HCT116 (cell line): ENCODE data around the gene AUP1. TPM values are rescaled to one million over a fixed set of nuclear protein-coding genes. Genes with fewer than 3 reads are reported as not detected.

Experiments
- ATAC-seq: fragments of 200-7000 bp; cut with Tn5 transposase; 2 replicates; pipeline ENCODE4 v1.9.1; 2020; ENCODE audit warnings: mild to moderate bottlenecking, moderate library complexity
- BruUV-seq: library from RNA; stranded (reverse); fragments of 400-500 nt; replicated peaks from 2 replicates; lab custom pipeline; 2021; lab: Mats Ljungman, UMichigan
- CTCF ChIA-PET: fragments of 300-600 bp; sonication (Branson Sonifier 250); formaldehyde crosslinking; loops from one replicate; lab custom pipeline; 2021; ENCODE audit warnings: antibody characterized with exemption; lab: Charles Lee
- POLR2A ChIA-PET: fragments of 300-600, 350-600 bp; sonication (Branson Sonifier 250); formaldehyde crosslinking; loops from one replicate; lab custom pipeline; 2021; ENCODE audit warnings: antibody characterized with exemption; lab: Charles Lee
- RAD21 ChIA-PET, 2 experiments: fragments of 300-600 bp; sonication (Branson Sonifier 250); formaldehyde crosslinking; loops; one replicate each; lab custom pipeline; 2023; ENCODE audit warnings: low total read pairs in 2 of 2; ENCODE audit not compliant: uncharacterized antibody in 2 of 2, unreplicated experiment in 2 of 2, low non-redundant PET in 1 of 2; lab: Charles Lee
- DNase-seq: peaks from one replicate; pipeline ENCODE4 v3.0.0-alpha.2; 2010; ENCODE audit warnings: low read depth, low spot score
- H2AFZ ChIP-seq: fragments of 200-600 bp; shearing (Covaris generic), sonication (generic); 2 replicates; pipeline ENCODE4 v1.6.1; 2017; ENCODE audit warnings: low read depth, mixed run types, mixed read lengths, antibody characterized with exemption, low read length; ENCODE audit not compliant: poor library complexity, severe bottlenecking
- H3K27ac ChIP-seq: 2 replicates; pipeline ENCODE4 v1.5.1; 2012; ENCODE audit warnings: low read depth, low read length
- H3K27me3 ChIP-seq: fragments of 200-600 bp; sonication (generic); 2 replicates; pipeline ENCODE4 v1.6.1; 2016; ENCODE audit warnings: mixed run types, low read length, mixed read lengths; ENCODE audit not compliant: insufficient read depth
- H3K36me3 ChIP-seq, 2 experiments: fragments of 200-500 bp in 1 of 2; fragments of 200-600 bp in 1 of 2; sonication (Bioruptor generic) in 1 of 2; sonication (generic) in 1 of 2; 2 replicates each; pipeline versions ENCODE4 v1.5.1 to v1.6.1; 2014 to 2016; ENCODE audit warnings: low read length in 2 of 2, inconsistent platforms in 1 of 2, mixed read lengths in 1 of 2, mixed run types in 1 of 2; ENCODE audit not compliant: insufficient read depth in 2 of 2, control insufficient read depth in 1 of 2
- H3K4me1 ChIP-seq, 2 experiments: fragments of 200-600 bp in 1 of 2; sonication (generic) in 1 of 2; 2 replicates each; pipeline versions ENCODE4 v1.5.1 to v1.6.1; 2012 to 2017; ENCODE audit warnings: low read length in 2 of 2, inconsistent platforms in 1 of 2, mild to moderate bottlenecking in 1 of 2, mixed read lengths in 1 of 2, mixed run types in 1 of 2, moderate library complexity in 1 of 2; ENCODE audit not compliant: insufficient read depth in 2 of 2, control insufficient read depth in 1 of 2
- H3K4me2 ChIP-seq: fragments of 200-600 bp; sonication (generic); 2 replicates; pipeline ENCODE4 v1.6.1; 2017; ENCODE audit warnings: mixed run types, low read length, mixed read lengths
- H3K4me3 ChIP-seq, 2 experiments: fragments of 200-600 bp in 1 of 2; sonication (generic) in 1 of 2; replicated peaks in 1 of 2; 2 replicates each; pipeline ENCODE4 v1.5.1; 2011 to 2016; ENCODE audit warnings: low read length in 2 of 2, control low read depth in 1 of 2, low read depth in 1 of 2, mild to moderate bottlenecking in 1 of 2, mixed read lengths in 1 of 2, mixed run types in 1 of 2
- H3K79me2 ChIP-seq: fragments of 200-600 bp; sonication (generic); 2 replicates; pipeline ENCODE4 v1.6.1; 2017; ENCODE audit warnings: mild to moderate bottlenecking, mixed run types, low read length, moderate library complexity, mixed read lengths; ENCODE audit not compliant: insufficient read depth
- H3K9ac ChIP-seq: fragments of 200-600 bp; sonication (generic); 2 replicates; pipeline ENCODE4 v1.6.1; 2016; ENCODE audit warnings: low read length, mixed read lengths
- H3K9me2 ChIP-seq: fragments of 200-600 bp; sonication (generic), shearing (Covaris generic); 2 replicates; pipeline ENCODE4 v1.6.1; 2017; ENCODE audit warnings: mixed run types, mild to moderate bottlenecking, moderate library complexity; ENCODE audit not compliant: insufficient read depth
- H3K9me3 ChIP-seq, 2 experiments: fragments of 200-500 bp in 1 of 2; fragments of 200-600 bp in 1 of 2; sonication (Bioruptor generic) in 1 of 2; sonication (generic) in 1 of 2; 2 replicates each; pipeline ENCODE4 v1.6.1; 2014 to 2017; ENCODE audit warnings: low read length in 2 of 2, mixed read lengths in 2 of 2, inconsistent platforms in 1 of 2, low read depth in 1 of 2, mild to moderate bottlenecking in 1 of 2, mixed run types in 1 of 2, moderate library complexity in 1 of 2; ENCODE audit not compliant: control insufficient read depth in 1 of 2, insufficient read depth in 1 of 2
- H4K20me1 ChIP-seq: fragments of 200-600 bp; sonication (generic), shearing (Covaris generic); 2 replicates; pipeline ENCODE4 v1.6.1; 2017; ENCODE audit warnings: mixed run types, mild to moderate bottlenecking, moderate library complexity; ENCODE audit not compliant: insufficient read depth
- ATF3 ChIP-seq: IDR thresholded peaks from 2 replicates; pipeline ENCODE4 v1.6.1; 2012
- CBX3 ChIP-seq: IDR thresholded peaks from 2 replicates; pipeline ENCODE4 v1.6.1; 2012; ENCODE audit warnings: low read depth
- CEBPB ChIP-seq: IDR thresholded peaks from 2 replicates; pipeline ENCODE4 v1.6.1; 2012; ENCODE audit warnings: low read depth
- CTCF ChIP-seq, 3 experiments: fragments of 200-600 bp in 1 of 3; sonication (generic) in 1 of 3; IDR thresholded peaks in 2 of 3; conservative IDR thresholded peaks in 1 of 3; 2 replicates each; pipeline ENCODE4 v1.5.1; 2012 to 2017; ENCODE audit warnings: low read depth in 2 of 3, low read length in 2 of 3, antibody characterized with exemption in 1 of 3, borderline replicate concordance in 1 of 3, control low read depth in 1 of 3, mild to moderate bottlenecking in 1 of 3, mixed read lengths in 1 of 3, mixed run types in 1 of 3, moderate library complexity in 1 of 3; ENCODE audit not compliant: insufficient read depth in 1 of 3
- EGR1 ChIP-seq: IDR thresholded peaks from 2 replicates; pipeline ENCODE4 v1.6.1; 2012; ENCODE audit warnings: low read depth
- ELF1 ChIP-seq: IDR thresholded peaks from 2 replicates; pipeline ENCODE4 v1.6.1; 2012; ENCODE audit warnings: low read depth, borderline replicate concordance
- EZH2 ChIP-seq: fragments of 200-600 bp; sonication (generic); IDR thresholded peaks from 2 replicates; pipeline ENCODE4 v1.6.1; 2017; ENCODE audit warnings: antibody characterized with exemption, mixed run types
- EZH2phosphoT487 ChIP-seq: fragments of 200-600 bp; IDR thresholded peaks from 2 replicates; pipeline ENCODE4 v1.6.1; 2018; ENCODE audit warnings: antibody characterized with exemption, borderline replicate concordance
- JUND ChIP-seq: IDR thresholded peaks from 2 replicates; pipeline ENCODE4 v1.6.1; 2012
- POLR2A ChIP-seq: IDR thresholded peaks from 2 replicates; pipeline ENCODE4 v1.7.0; 2011; ENCODE audit warnings: borderline replicate concordance; ENCODE audit not compliant: insufficient read depth, insufficient read length; ENCODE audit errors: extremely low read depth
- RAD21 ChIP-seq: IDR thresholded peaks from 2 replicates; pipeline ENCODE4 v1.6.1; 2012; ENCODE audit warnings: low read depth, mild to moderate bottlenecking
- REST ChIP-seq: IDR thresholded peaks from 2 replicates; pipeline ENCODE4 v1.6.1; 2012; ENCODE audit warnings: low read depth
- SIN3A ChIP-seq: IDR thresholded peaks from 2 replicates; pipeline ENCODE4 v1.6.1; 2012; ENCODE audit warnings: low read depth
- SRF ChIP-seq: IDR thresholded peaks from 2 replicates; pipeline ENCODE4 v1.6.1; 2012; ENCODE audit warnings: low read depth
- TCF7L2 ChIP-seq: IDR thresholded peaks from 2 replicates; pipeline ENCODE4 v1.7.0; 2011; ENCODE audit warnings: borderline replicate concordance, inconsistent platforms; ENCODE audit not compliant: insufficient read depth, insufficient read length; ENCODE audit errors: extremely low read depth
- YY1 ChIP-seq: IDR thresholded peaks from 2 replicates; pipeline ENCODE4 v1.6.1; 2011; ENCODE audit warnings: low read length, low read depth, moderate library complexity, mild to moderate bottlenecking; ENCODE audit not compliant: insufficient replicate concordance; ENCODE audit errors: extremely low read depth
- ZBTB33 ChIP-seq: IDR thresholded peaks from 2 replicates; pipeline ENCODE4 v1.6.1; 2011; ENCODE audit warnings: mild to moderate bottlenecking, low read length, moderate library complexity; ENCODE audit not compliant: insufficient replicate concordance; ENCODE audit errors: extremely low read depth
- ZFX ChIP-seq: fragments of 450-650 bp; IDR thresholded peaks from 2 replicates; pipeline ENCODE4 v1.6.1; 2017
- intact Hi-C: fragments of 100-400 bp; cut with micrococcal nuclease; formaldehyde crosslinking; loops from 2 replicates; pipeline ENCODE4 v1.10.0; 2022
- total RNA-seq: library from RNA; stranded (reverse); gene quantifications from one replicate; pipeline ENCODE4 v1.2.1, GENCODE V29; 2021; ENCODE audit not compliant: unreplicated experiment
- TF ChIP-seq, protein P1 (sequence below): IDR thresholded peaks from 2 replicates; pipeline ENCODE4 v1.6.1; 2012

The AUP1 gene
- total RNA-seq, 1 experiment from 2014 or later, result 116 TPM

- intact Hi-C loops, result no loop called here
- Histone ChIP-seq H3K36me3 (peaks cover 8 to 17% of the 10 kb centered on the region in 2 experiments; a peak in 3 of 4 replicates), H3K9ac (no peak overlapping the region), H3K27me3 (no peaks in the 10 kb centered on the region), H3K27ac (no peak overlapping the region), H3K9me3 (no peaks in the 10 kb centered on the region), H3K4me1 (peaks cover 4 to 12% of the 10 kb centered on the region in 2 experiments; a peak in 2 of 4 replicates), H3K79me2 (peaks cover 3% of the 10 kb centered on the region), H3K4me3 (no peak overlapping the region), H4K20me1 (no peaks in the 10 kb centered on the region), H3K4me2 (no peak overlapping the region), H3K9me2 (no peaks in the 10 kb centered on the region), H2AFZ (no peak overlapping the region)
- RAD21 ChIA-PET, result no interaction called here
- ATAC-seq (peak; percentile 55; the same call in 1 of the 2 replicates), DNase-seq (no peak)
- BruUV-seq, result no TSS peak
- POLR2A ChIA-PET, result interaction anchor here (1.1 kb wide), 1 partner anchor 41 kb away, joined by 3 read pairs; no protein-coding TSS in a partner anchor
- CTCF ChIA-PET, result no interaction called here
- TF ChIP-seq ELF1 (no peak), EZH2 (no peak), CBX3 (no peak), EGR1 (no peak), CEBPB (no peak), POLR2A (no peak), JUND (no peak), SIN3A (no peak), EZH2phosphoT487 (no peak), CTCF (IDR thresholded peaks at IDR 0.05 in 2 of 3, conservative IDR thresholded peaks at IDR 0.05 in 1 of 3; ENCODE audit: borderline replicate concordance in 1 of 3, insufficient read depth in 1 of 3, low read depth in 2 of 3, low read length in 2 of 3) (no peak), TCF7L2 (no peak), ZFX (no peak), ZBTB33 (no peak), RAD21 (no peak), SRF (no peak), ATF3 (no peak), REST (no peak), YY1 (no peak)
- TF ChIP-seq, protein P1, sequence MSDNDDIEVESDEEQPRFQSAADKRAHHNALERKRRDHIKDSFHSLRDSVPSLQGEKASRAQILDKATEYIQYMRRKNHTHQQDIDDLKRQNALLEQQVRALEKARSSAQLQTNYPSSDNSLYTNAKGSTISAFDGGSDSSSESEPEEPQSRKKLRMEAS, result no peak
These were observed 40.6 kb downstream of the AUP1 start for GRCh38 chr2:74488643-74489481.
